Measurements from ENCODE around the gene HIP1. TPM values are rescaled to one million over a fixed set of nuclear protein-coding genes. Genes with fewer than 3 reads are reported as not detected.

HIP1 gene
- total RNA-seq, 3 donors from 2014 or later, result 0.90 to 2.3 (median 1.3) TPM

- no peak overlapping the region for H3K4me3 Mint-ChIP-seq
- no peak for ATAC-seq
- H3K36me3 Mint-ChIP-seq (ENCODE audit: insufficient read depth), result no peaks in the 10 kb centered on the region
- no peak for DNase-seq
- peaks cover 3% of the 10 kb centered on the region for H3K4me1 Mint-ChIP-seq (ENCODE audit: low read depth)
- H3K9me3 Mint-ChIP-seq, result no peaks in the 10 kb centered on the region
- no peaks in the 10 kb centered on the region for H3K27me3 Mint-ChIP-seq (ENCODE audit: low read depth)
These were observed 19.1 kb upstream of the HIP1 start for GRCh38 chr7:75757860-75758259.

- Mint-ChIP-seq H3K4me3 (no peak overlapping the region), H3K4me1 (ENCODE audit: low read depth) (no peaks in the 10 kb centered on the region), H3K9me3 (no peaks in the 10 kb centered on the region), H3K36me3 (ENCODE audit: insufficient read depth) (no peaks in the 10 kb centered on the region), H3K27me3 (ENCODE audit: low read depth) (no peaks in the 10 kb centered on the region)
- ATAC-seq (no peak), DNase-seq (no peak)
These were observed 18.4 kb upstream of the HIP1 start for GRCh38 chr7:75756991-75757676.

DNA sequence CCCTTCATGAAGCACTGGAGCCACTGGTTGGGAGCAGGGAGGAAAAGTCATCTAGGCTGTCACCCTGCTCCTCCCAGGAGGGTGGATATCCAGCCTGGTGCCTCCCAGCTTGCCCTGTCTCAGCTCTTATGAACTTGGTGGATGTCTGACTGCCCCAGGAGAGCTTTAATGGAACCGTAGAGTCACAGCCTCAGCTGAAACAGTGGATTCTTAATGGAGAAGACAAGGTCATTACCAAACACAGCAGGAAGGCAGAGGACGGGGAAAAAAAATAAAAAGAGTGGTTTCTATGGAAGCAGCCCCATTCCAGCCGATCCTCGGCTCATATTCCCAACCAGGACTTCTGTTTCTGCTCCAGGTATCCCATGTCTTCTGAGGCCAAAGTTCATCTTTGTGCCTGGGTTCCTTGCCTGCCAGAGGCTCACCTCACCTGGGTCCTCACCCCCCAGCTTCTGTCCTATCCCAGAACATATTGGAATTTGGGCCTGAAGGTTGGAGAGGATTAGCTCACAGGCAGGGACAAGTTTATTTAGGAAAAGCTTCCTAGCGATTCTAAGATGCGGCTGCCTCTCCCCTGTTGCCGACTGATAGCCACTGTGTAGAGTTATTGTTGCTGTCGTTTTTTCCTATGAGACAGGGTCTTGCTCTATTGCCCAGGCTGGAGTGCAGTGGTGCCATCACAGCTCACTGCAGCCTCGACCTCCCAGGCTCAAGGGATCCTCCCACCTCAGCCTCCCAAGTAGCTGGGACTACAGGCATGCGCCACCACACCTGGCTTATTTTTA is 17.7 kb upstream of the HIP1 start:
- ATAC-seq (no peak), DNase-seq (no peak)
- Mint-ChIP-seq H3K36me3 (ENCODE audit: insufficient read depth) (no peaks in the 10 kb centered on the region), H3K4me3 (no peak overlapping the region), H3K4me1 (ENCODE audit: low read depth) (no peaks in the 10 kb centered on the region), H3K9me3 (no peaks in the 10 kb centered on the region), H3K27me3 (ENCODE audit: low read depth) (no peaks in the 10 kb centered on the region)

DNA sequence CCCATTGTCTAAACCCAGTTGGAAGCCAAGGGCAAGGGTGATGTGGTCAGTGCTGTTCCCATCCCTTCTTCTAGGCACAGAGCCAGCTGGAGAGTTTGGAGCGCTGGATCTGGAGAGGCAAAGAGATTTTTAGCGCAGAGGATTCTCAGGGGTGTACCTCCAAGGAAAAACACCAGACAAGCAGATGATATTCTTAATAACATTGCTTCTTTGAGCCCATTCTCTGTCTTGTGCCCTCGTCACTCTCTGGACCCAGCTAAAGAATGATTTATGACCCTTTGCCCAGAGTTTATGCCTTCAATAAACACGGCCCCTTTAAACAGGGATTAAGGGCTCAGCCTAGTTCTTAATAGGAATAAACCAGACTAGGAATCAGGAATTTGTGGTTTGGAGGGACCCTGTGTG is 4.7 kb upstream of the HIP1 start:
- H3K4me1 Mint-ChIP-seq (ENCODE audit: low read depth), result peaks cover 13% of the 10 kb centered on the region
- H3K4me3 Mint-ChIP-seq, result no peak overlapping the region
- H3K36me3 Mint-ChIP-seq (ENCODE audit: insufficient read depth), result no peaks in the 10 kb centered on the region
- DNase-seq (no peak), ATAC-seq (no peak)
- H3K27me3 Mint-ChIP-seq (ENCODE audit: low read depth), result no peaks in the 10 kb centered on the region
- H3K9me3 Mint-ChIP-seq, result no peaks in the 10 kb centered on the region

GRCh38 chr7:75740846-75741497 is 2.2 kb upstream of the HIP1 start:
- H3K9me3 Mint-ChIP-seq, result no peaks in the 10 kb centered on the region
- H3K36me3 Mint-ChIP-seq (ENCODE audit: insufficient read depth), result no peaks in the 10 kb centered on the region
- peaks cover 3% of the 10 kb centered on the region for H3K27me3 Mint-ChIP-seq (ENCODE audit: low read depth)
- peaks cover 24% of the 10 kb centered on the region for H3K4me1 Mint-ChIP-seq (ENCODE audit: low read depth)
- ATAC-seq (no peak), DNase-seq (no peak)
- H3K4me3 Mint-ChIP-seq, result peak overlapping the region; percentile 25

GRCh38 chr7:75739796-75740672 is 1.3 kb upstream of the HIP1 start:
- Mint-ChIP-seq H3K4me1 (ENCODE audit: low read depth) (peaks cover 24% of the 10 kb centered on the region), H3K9me3 (no peaks in the 10 kb centered on the region), H3K36me3 (ENCODE audit: insufficient read depth) (no peaks in the 10 kb centered on the region), H3K4me3 (peak overlapping the region; percentile 95), H3K27me3 (ENCODE audit: low read depth) (peaks cover 3% of the 10 kb centered on the region)
- DNase-seq (no peak), ATAC-seq (no peak)

DNA sequence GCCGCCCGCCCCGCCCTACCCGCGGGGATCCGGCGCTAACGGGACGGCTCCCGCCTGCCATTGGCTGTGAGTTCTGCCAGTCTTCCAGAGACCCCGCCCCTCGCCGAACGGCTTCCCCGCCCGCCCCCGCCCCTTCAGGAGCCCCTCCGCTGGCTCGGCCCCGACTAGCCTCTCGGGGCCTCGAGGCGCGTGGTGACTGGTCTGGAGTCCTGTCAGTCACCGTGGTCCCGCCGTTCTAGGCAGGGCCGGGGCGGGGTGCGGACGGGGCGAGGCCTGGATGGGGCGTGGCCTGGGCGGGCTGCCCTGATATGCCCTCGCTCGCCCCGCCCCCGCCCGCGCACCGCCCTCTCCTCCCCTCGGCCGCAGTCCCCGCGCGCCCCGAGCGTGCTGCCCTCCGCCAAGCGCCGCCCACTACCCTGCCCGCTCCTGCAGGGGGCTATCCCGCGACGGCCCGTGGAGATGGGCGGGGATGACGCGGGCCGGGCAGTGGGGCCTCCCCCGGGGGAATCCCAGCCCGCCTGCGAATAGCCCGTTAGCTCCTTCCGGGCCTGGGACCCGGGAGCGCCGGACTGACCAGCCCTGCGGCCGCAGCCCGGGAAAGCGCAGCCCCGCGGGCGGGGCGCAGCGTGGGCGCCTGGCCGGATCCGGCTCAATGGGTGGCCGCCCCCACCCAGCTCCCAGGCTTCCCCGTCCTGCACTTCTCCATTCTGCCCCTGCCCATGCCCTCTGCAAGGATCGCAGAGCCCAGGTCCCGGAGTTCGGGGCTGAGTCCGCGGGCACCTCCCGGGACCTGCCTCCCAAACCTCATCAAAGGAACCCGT is 444 bp upstream of the HIP1 start:
- DNase-seq, result peak; percentile 99
- peak; percentile 98 for ATAC-seq
- Mint-ChIP-seq H3K4me3 (peak overlapping the region; percentile 95), H3K9me3 (no peaks in the 10 kb centered on the region), H3K27me3 (ENCODE audit: low read depth) (peaks cover 3% of the 10 kb centered on the region), H3K4me1 (ENCODE audit: low read depth) (peaks cover 24% of the 10 kb centered on the region), H3K36me3 (ENCODE audit: insufficient read depth) (no peaks in the 10 kb centered on the region)

GRCh38 chr7:75737856-75738603 is 711 bp downstream of the HIP1 start:
- ATAC-seq (peak in 1 of 2 donors; percentile 0), DNase-seq (no peak)
- peak overlapping the region; percentile 91 for H3K4me3 Mint-ChIP-seq

DNA sequence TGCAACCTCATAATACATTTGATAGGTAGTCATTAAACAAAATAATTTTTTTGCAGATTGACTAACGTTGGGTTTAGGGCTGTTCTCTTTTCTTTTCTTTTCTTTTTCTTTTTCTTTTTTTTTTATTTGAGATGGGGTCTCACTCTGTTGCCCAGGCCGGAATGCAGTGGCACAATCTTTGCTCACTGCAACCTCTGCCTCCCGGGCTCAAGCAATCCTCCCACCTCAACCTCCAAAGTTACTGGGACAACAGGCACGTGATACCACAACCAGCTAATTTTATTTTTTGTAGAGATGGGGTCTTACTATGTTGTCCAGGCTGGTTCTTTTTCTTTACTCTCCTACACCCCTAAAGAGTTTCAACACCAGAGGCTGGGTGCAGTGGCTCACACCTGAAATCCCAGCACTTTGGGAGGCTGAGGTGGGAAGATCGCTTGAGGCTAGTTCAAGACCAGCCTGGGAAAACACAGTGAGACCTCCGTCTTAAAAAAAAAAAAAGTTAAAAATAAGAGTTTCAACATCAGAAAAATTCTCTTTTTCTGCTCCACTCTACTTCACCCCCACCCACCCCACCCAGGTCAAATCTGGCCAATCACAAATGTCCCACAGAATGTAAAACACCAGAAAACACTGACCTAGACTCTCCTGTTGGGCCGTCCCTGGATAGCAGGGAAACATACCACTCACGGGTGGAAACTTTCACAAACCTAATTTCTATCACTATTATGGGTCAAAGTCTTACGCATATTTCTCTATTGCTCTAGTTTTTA is 3.0 kb downstream of the HIP1 start:
- no peaks in the 10 kb centered on the region for H3K36me3 Mint-ChIP-seq (ENCODE audit: insufficient read depth)
- peaks cover 3% of the 10 kb centered on the region for H3K27me3 Mint-ChIP-seq (ENCODE audit: low read depth)
- peaks cover 20% of the 10 kb centered on the region for H3K4me1 Mint-ChIP-seq (ENCODE audit: low read depth)
- no peak overlapping the region for H3K4me3 Mint-ChIP-seq
- ATAC-seq (no peak), DNase-seq (no peak)
- no peaks in the 10 kb centered on the region for H3K9me3 Mint-ChIP-seq

More at GRCh38 chr7:75737856-75738603, 711 bp downstream of the HIP1 start:
- Mint-ChIP-seq H3K27me3 (ENCODE audit: low read depth) (peaks cover 3% of the 10 kb centered on the region), H3K4me1 (ENCODE audit: low read depth) (peaks cover 24% of the 10 kb centered on the region), H3K9me3 (no peaks in the 10 kb centered on the region), H3K36me3 (ENCODE audit: insufficient read depth) (no peaks in the 10 kb centered on the region)

GRCh38 chr7:75734586-75735458 is 3.9 kb downstream of the HIP1 start:
- no peaks in the 10 kb centered on the region for H3K9me3 Mint-ChIP-seq
- no peak overlapping the region for H3K4me3 Mint-ChIP-seq
- ATAC-seq, result no peak
- H3K36me3 Mint-ChIP-seq (ENCODE audit: insufficient read depth), result no peaks in the 10 kb centered on the region
- H3K4me1 Mint-ChIP-seq (ENCODE audit: low read depth), result peaks cover 18% of the 10 kb centered on the region
- no peak for DNase-seq
- peaks cover 3% of the 10 kb centered on the region for H3K27me3 Mint-ChIP-seq (ENCODE audit: low read depth)

DNA sequence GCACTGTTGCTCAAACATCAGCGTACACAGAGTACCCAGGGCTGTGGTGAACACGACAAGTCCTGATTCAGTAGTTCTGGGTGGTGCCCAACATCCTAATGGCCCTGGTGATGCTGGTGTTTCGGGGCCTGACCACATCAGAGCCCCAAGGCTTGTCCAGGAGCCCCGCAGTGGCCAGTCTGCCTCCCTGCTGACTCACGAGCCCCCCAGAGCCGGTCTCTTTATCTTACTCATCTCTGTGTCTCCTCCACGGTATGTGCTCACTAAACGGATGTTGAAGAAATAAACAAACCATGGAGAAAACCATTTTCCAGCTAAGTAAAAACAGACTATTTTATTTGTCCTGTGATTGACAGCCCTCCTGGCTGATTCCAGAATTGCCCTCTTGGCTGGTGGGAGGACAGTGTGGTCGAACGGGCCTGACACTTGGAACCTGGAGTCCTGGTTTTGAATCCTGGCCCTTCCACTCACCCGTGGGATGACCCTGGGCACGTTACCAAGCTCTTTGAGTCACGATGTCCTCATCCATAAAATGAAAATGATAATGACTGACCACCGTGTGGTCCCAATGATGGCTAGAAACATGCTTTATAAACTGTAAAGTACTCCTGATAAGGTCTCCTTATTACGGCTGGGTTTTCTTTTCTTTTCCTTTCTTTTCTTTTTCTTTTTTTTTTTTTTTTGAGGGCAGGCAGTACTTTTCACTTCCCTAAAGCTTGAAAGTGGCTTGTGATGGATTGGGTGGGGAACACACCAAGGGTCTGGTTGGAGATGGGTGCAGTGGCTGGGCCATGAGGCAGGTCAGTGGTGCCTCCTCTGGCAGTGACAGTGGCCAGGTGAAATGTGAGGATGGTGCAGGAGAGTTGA is 5.7 kb downstream of the HIP1 start:
- Mint-ChIP-seq H3K4me3 (no peak overlapping the region), H3K27me3 (ENCODE audit: low read depth) (peaks cover 3% of the 10 kb centered on the region), H3K4me1 (ENCODE audit: low read depth) (peaks cover 24% of the 10 kb centered on the region), H3K36me3 (ENCODE audit: insufficient read depth) (no peaks in the 10 kb centered on the region), H3K9me3 (no peaks in the 10 kb centered on the region)
- DNase-seq (no peak), ATAC-seq (no peak)
